LoVo (cell line): Measurements from ENCODE around the gene KCNG2.

Source experiments
- DNase-seq: peaks from one replicate; pipeline ENCODE4 v3.0.0-alpha.2; 2016; ENCODE audit warnings: low spot score

KCNG2 gene

GRCh38 chr18:79910563-79911343 is 113.0 kb downstream of the KCNG2 start:
- DNase-seq: no peak

- no peak for DNase-seq
Measured at GRCh38 chr18:79911344-79912270, 113.9 kb downstream of the KCNG2 start.

- DNase-seq: no peak
Measured at GRCh38 chr18:79912409-79912991, 114.8 kb downstream of the KCNG2 start.

GRCh38 chr18:79912994-79913831 is 115.5 kb downstream of the KCNG2 start:
- no peak for DNase-seq

GRCh38 chr18:79914614-79915160 is 116.9 kb downstream of the KCNG2 start:
- no peak for DNase-seq

- DNase-seq: no peak
Measured at GRCh38 chr18:79915161-79916127, 117.7 kb downstream of the KCNG2 start.

GRCh38 chr18:79916128-79916494 is 118.4 kb downstream of the KCNG2 start:
- no peak for DNase-seq

GRCh38 chr18:79916546-79917168 is 118.9 kb downstream of the KCNG2 start:
- no peak for DNase-seq

- DNase-seq: no peak
Measured at GRCh38 chr18:79917169-79917852, 119.6 kb downstream of the KCNG2 start.

GRCh38 chr18:79917853-79918614 is 120.3 kb downstream of the KCNG2 start:
- DNase-seq: no peak

GRCh38 chr18:79918615-79919011 is 120.9 kb downstream of the KCNG2 start:
- no peak for DNase-seq

GRCh38 chr18:79919089-79919488 is 121.4 kb downstream of the KCNG2 start:
- no peak for DNase-seq

- DNase-seq: no peak
Measured at GRCh38 chr18:79921984-79922965, 124.5 kb downstream of the KCNG2 start.

GRCh38 chr18:79922971-79923411 is 125.3 kb downstream of the KCNG2 start:
- DNase-seq: no peak

GRCh38 chr18:79923896-79924585 is 126.3 kb downstream of the KCNG2 start:
- DNase-seq: no peak
